ENCODE data around the gene CRYBB1.

GRCh38 chr22:26610072-26610958, 7.5 kb downstream of the CRYBB1 start:
- TF ChIP-seq, protein P1, sequence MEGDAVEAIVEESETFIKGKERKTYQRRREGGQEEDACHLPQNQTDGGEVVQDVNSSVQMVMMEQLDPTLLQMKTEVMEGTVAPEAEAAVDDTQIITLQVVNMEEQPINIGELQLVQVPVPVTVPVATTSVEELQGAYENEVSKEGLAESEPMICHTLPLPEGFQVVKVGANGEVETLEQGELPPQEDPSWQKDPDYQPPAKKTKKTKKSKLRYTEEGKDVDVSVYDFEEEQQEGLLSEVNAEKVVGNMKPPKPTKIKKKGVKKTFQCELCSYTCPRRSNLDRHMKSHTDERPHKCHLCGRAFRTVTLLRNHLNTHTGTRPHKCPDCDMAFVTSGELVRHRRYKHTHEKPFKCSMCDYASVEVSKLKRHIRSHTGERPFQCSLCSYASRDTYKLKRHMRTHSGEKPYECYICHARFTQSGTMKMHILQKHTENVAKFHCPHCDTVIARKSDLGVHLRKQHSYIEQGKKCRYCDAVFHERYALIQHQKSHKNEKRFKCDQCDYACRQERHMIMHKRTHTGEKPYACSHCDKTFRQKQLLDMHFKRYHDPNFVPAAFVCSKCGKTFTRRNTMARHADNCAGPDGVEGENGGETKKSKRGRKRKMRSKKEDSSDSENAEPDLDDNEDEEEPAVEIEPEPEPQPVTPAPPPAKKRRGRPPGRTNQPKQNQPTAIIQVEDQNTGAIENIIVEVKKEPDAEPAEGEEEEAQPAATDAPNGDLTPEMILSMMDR (IDR thresholded peaks at IDR 0.05) = no peak
- no peak for TF ChIP-seq POLR2A (IDR thresholded peaks at IDR 0.05)
